Measurements from ENCODE around the gene NLE1.

- no peak for TF ChIP-seq CTCF (conservative IDR thresholded peaks at IDR 0.05; ENCODE audit: low read length)
- no peak for TF ChIP-seq EZH2phosphoT487 (IDR thresholded peaks at IDR 0.05; ENCODE audit: borderline replicate concordance, low read depth, low read length)
Observed at GRCh38 chr17:35185849-35186248, 43.7 kb upstream of the NLE1 start.

Data from OCI-LY7 (cell line).